Epithelial cell of esophagus (primary cell): ENCODE measurements around the gene SYDE1.

Experiments
- DNase-seq: peaks from one replicate; pipeline ENCODE4 v3.0.0; 2010; ENCODE audit warnings: low read depth
- H3K4me3 ChIP-seq: 2 replicates; pipeline ENCODE4 v1.5.1; 2011; ENCODE audit warnings: mild to moderate bottlenecking, low read length, control low read depth
- CTCF ChIP-seq: IDR thresholded peaks from 2 replicates; pipeline ENCODE4 v1.5.1; 2011; ENCODE audit warnings: low read depth, mild to moderate bottlenecking, low read length, control low read depth, inconsistent platforms; ENCODE audit not compliant: insufficient read depth; ENCODE audit errors: missing control alignments

Gene SYDE1

DNA sequence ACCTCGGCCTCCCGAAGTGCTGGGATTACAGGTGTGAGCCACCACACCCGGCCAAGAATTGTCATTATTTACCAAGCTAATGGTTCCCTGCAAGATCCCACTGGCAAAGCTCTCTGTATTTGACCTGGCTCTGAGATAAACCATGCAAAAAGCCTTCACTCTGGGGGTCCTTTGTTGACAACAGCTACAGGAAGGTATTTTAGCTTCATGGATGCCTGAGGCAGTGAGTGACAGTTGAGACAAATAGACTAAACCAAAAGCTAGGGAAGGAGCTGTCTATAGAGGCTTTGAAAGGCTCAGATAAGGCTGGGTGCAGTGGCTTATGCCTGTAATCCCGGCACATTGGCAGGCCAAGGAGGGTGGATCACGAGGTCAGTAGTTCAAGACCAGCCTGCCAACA is 48.1 kb downstream of the SYDE1 start:
- no peak for TF ChIP-seq CTCF
- no peak for DNase-seq
- no peak overlapping the region for H3K4me3 ChIP-seq

- TF ChIP-seq CTCF = no peak
- DNase-seq = no peak
- no peak overlapping the region for H3K4me3 ChIP-seq
Observed at GRCh38 chr19:15156391-15156790, 49.2 kb downstream of the SYDE1 start.

- DNase-seq = no peak
- no peak overlapping the region for H3K4me3 ChIP-seq
- no peak for TF ChIP-seq CTCF
Observed at GRCh38 chr19:15159251-15159650, 52.0 kb downstream of the SYDE1 start.

DNA sequence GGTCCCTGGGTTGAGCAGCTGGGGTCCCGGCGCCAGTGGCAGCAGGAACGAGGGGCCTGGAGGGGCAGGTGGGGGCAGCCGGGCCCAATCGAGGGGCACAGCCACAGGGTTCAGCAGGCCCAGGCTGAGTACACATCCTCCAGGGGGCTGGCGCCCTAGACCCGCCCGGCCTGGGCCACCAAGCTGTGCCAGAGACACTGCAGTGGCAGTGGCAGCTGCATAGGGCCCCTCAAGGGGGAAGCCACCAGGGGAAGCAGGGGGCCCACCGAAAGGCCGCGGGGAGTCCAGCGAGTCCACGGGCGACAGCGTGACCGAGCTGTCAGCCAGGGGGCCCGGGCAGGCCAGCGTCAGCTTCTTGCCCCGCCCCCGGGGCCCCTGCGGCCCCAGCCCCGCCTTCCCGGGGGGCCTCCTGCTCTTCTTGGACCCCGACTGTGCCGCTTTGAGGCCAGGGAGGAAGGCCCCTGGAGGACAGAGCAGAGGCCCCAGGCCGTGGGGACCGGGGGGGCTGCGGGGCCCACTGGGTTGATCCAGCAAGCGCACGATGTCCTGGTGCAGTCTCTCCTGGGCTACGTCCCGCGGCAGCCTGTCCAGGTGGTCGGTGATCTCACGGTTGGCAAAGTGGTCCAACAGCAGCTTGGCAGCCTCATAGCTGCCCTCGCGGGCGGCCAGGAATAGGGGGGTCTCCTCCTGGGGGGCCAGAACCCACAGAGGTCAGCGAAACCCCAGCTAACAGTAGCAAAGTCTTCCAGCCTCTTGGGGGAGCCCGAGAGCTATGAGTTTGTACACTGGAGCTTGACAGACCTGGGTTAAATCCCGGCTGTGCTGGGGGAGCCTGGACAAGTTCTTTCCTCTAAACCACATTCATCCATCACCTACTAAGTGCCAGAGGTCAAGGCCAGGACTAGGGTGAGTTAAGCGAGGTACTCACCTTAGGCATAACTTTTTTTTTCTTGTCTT is 54.1 kb downstream of the SYDE1 start:
- no peak for DNase-seq

More for the DNA sequence above, 54.1 kb downstream of the SYDE1 start:
- no peak overlapping the region for H3K4me3 ChIP-seq
- TF ChIP-seq CTCF = peak; percentile 15
